Activated T-cell treated with anti-CD3 and anti-CD28 coated beads, Interleukin-2, amount 50 U/mL, for 1 hour (primary cell): ENCODE measurements around the gene CST9.
A peak's percentile ranks its signal among the peaks of the same experiment; 100 is the strongest.
"Not testable (repeated sequence)": the region's sequence is repeated elsewhere in the genome, so short reads cannot be mapped to it uniquely, and the experiment has no call there.

ENCODE experiments used
- DNase-seq: peaks from one replicate; pipeline ENCODE4 v3.0.0-alpha.2; 2020

CST9 gene

GRCh38 chr20:23622401-23622800 lies 16.7 kb upstream of the CST9 start:
- not testable (repeated sequence) for DNase-seq

- DNase-seq: not testable (repeated sequence)
Observed at GRCh38 chr20:23620670-23621386, 15.1 kb upstream of the CST9 start.

GRCh38 chr20:23614163-23614562 lies 8.4 kb upstream of the CST9 start:
- no peak for DNase-seq

GRCh38 chr20:23613676-23614075 lies 8.0 kb upstream of the CST9 start:
- DNase-seq: no peak

- DNase-seq: no peak
Observed at GRCh38 chr20:23612396-23612795, 6.7 kb upstream of the CST9 start.

GRCh38 chr20:23609486-23610109 lies 3.9 kb upstream of the CST9 start:
- DNase-seq: no peak

- no peak for DNase-seq
Observed at GRCh38 chr20:23608251-23608846, 2.6 kb upstream of the CST9 start.

GRCh38 chr20:23607497-23608245 lies 2.0 kb upstream of the CST9 start:
- no peak for DNase-seq

- DNase-seq: peak; percentile 56
Observed at GRCh38 chr20:23606652-23607049, 934 bp upstream of the CST9 start.

- DNase-seq: no peak
Observed at GRCh38 chr20:23604306-23604705, 1.4 kb downstream of the CST9 start.

- DNase-seq: no peak
Observed at GRCh38 chr20:23603321-23603720, 2.4 kb downstream of the CST9 start.

GRCh38 chr20:23602699-23603098 lies 3.0 kb downstream of the CST9 start:
- DNase-seq: no peak

GRCh38 chr20:23602241-23602640 lies 3.5 kb downstream of the CST9 start:
- no peak for DNase-seq

- no peak for DNase-seq
Observed at GRCh38 chr20:23601715-23602114, 4.0 kb downstream of the CST9 start.

GRCh38 chr20:23598481-23598880 lies 7.2 kb downstream of the CST9 start:
- DNase-seq: no peak

- DNase-seq: no peak
Observed at GRCh38 chr20:23596579-23597250, 9.0 kb downstream of the CST9 start.

GRCh38 chr20:23595941-23596340 lies 9.8 kb downstream of the CST9 start:
- DNase-seq: no peak

- no peak for DNase-seq
Observed at GRCh38 chr20:23588434-23589403, 17.0 kb downstream of the CST9 start.

- no peak for DNase-seq
Observed at GRCh38 chr20:23587631-23588030, 18.1 kb downstream of the CST9 start.

GRCh38 chr20:23586735-23587525 lies 18.8 kb downstream of the CST9 start:
- no peak for DNase-seq
